HL-60 (cell line): Measurements from ENCODE around the gene ZNF782.
A peak's percentile ranks its signal among the peaks of the same experiment; 100 is the strongest.
"Not testable (repeated sequence)": the region's sequence is repeated elsewhere in the genome, so short reads cannot be mapped to it uniquely, and the experiment has no call there.

ENCODE experiments used
- DNase-seq, 2 experiments: peaks; one replicate each; pipeline ENCODE4 v3.0.0-alpha.2; 2010 to 2020; ENCODE audit warnings: low read depth in 1 of 2, low spot score in 1 of 2
- H3K27ac ChIP-seq: fragments of 250-450 bp; sonication (Bioruptor Pico); replicated peaks from 2 replicates; pipeline ENCODE4 v1.5.1; 2020; ENCODE audit warnings: mild to moderate bottlenecking, moderate library complexity
- H3K27me3 ChIP-seq: fragments of 250-450 bp; sonication (Bioruptor Pico); 2 replicates; pipeline ENCODE4 v1.5.1; 2021; ENCODE audit warnings: mild to moderate bottlenecking, moderate library complexity; ENCODE audit not compliant: insufficient read depth, poor library complexity, severe bottlenecking
- H3K4me3 ChIP-seq: replicated peaks from 2 replicates; pipeline ENCODE4 v1.5.1; 2011; ENCODE audit warnings: mild to moderate bottlenecking, control low read depth, low read length; ENCODE audit not compliant: insufficient read depth
- CTCF ChIP-seq: IDR thresholded peaks from one replicate; pipeline ENCODE4 v1.5.1; 2011; ENCODE audit warnings: low read length, control low read depth, inconsistent platforms; ENCODE audit not compliant: insufficient read depth
- GABPA ChIP-seq: IDR thresholded peaks from 2 replicates; pipeline ENCODE4 v1.6.1; 2012; ENCODE audit warnings: low read depth
- POLR2AphosphoS5 ChIP-seq: IDR thresholded peaks from 2 replicates; pipeline ENCODE4 v1.6.1; 2012; ENCODE audit warnings: low read depth
- REST ChIP-seq: IDR thresholded peaks from 2 replicates; pipeline ENCODE4 v1.6.1; 2012; ENCODE audit warnings: low read depth; ENCODE audit not compliant: insufficient replicate concordance
- SPI1 ChIP-seq: IDR thresholded peaks from 2 replicates; pipeline ENCODE4 v1.6.1; 2012; ENCODE audit warnings: low read depth, mild to moderate bottlenecking, borderline replicate concordance
- long read RNA-seq: library from polyadenylated mRNA; unstranded; transcript quantifications from one replicate; pipeline ENCODE4 v2.0.0, GENCODE V29; 2020

Gene ZNF782
- long read RNA-seq, partial matches to known transcripts: 0 of 2 reads
- long read RNA-seq, other reads (novel, unspliced or antisense): 2 of 2 reads

GRCh38 chr9:96853781-96854650, at the start of gene ZNF782:
ZNF782 (minus strand) TSS chr9:96854514; CDS start chr9:96851961, 2,553 bp downstream.
- H3K27me3 ChIP-seq: no peaks in the 10 kb centered on the region
- peak; percentile 91 to 92 for DNase-seq
- H3K4me3 ChIP-seq: peak within 1 kb of the TSS; percentile 91
- TF ChIP-seq POLR2AphosphoS5 (peak; percentile 60; the same call in 1 of the 2 replicates), SPI1 (no peak)
- peak within 1 kb of the TSS; percentile 62 for H3K27ac ChIP-seq

- not testable (repeated sequence) for H3K27me3 ChIP-seq, H3K4me3 ChIP-seq, DNase-seq
- H3K27ac ChIP-seq: peak overlapping the region; percentile 64
Measured at GRCh38 chr9:96900010-96900409, 45.7 kb upstream of the ZNF782 start.

- no peak overlapping the region for H3K27ac ChIP-seq
- DNase-seq: no peak
- TF ChIP-seq REST: no peak
- TF ChIP-seq CTCF: no peak
- TF ChIP-seq POLR2AphosphoS5: no peak
- TF ChIP-seq SPI1: no peak
- no peak for TF ChIP-seq GABPA
- H3K4me3 ChIP-seq: no peak overlapping the region
- no peaks in the 10 kb centered on the region for H3K27me3 ChIP-seq
Measured at GRCh38 chr9:96892131-96892530, 37.8 kb upstream of the ZNF782 start.

GRCh38 chr9:96888591-96888990, 34.3 kb upstream of the ZNF782 start:
- no peak overlapping the region for H3K27ac ChIP-seq
- H3K4me3 ChIP-seq: no peak overlapping the region
- no peak for DNase-seq
- H3K27me3 ChIP-seq: no peaks in the 10 kb centered on the region
- TF ChIP-seq SPI1 (no peak), CTCF (no peak), GABPA (no peak), POLR2AphosphoS5 (no peak), REST (no peak)
